Astrocyte of the spinal cord (primary cell): ENCODE measurements around the gene PRRC1.

Source experiments
- DNase-seq: peaks from one replicate; pipeline ENCODE4 v3.0.0; 2011; ENCODE audit warnings: low read depth, low spot score
- H3K4me3 ChIP-seq: 2 replicates; pipeline ENCODE4 v1.5.1; 2011; ENCODE audit warnings: low read depth, mild to moderate bottlenecking, low read length, moderate library complexity
- in situ Hi-C: cut with HindIII; loops from 2 replicates; pipeline ENCODE4 v1.10.0; 2017; ENCODE audit warnings: low sequenced_read_pairs
- TF ChIP-seq, protein P1 (sequence below): IDR thresholded peaks from 2 replicates; pipeline ENCODE4 v1.5.1; 2012; ENCODE audit warnings: low read depth, mild to moderate bottlenecking, low read length, inconsistent platforms

The PRRC1 gene

GRCh38 chr5:127556609-127557334 lies 39.3 kb downstream of the PRRC1 start:
- TF ChIP-seq, protein P1, sequence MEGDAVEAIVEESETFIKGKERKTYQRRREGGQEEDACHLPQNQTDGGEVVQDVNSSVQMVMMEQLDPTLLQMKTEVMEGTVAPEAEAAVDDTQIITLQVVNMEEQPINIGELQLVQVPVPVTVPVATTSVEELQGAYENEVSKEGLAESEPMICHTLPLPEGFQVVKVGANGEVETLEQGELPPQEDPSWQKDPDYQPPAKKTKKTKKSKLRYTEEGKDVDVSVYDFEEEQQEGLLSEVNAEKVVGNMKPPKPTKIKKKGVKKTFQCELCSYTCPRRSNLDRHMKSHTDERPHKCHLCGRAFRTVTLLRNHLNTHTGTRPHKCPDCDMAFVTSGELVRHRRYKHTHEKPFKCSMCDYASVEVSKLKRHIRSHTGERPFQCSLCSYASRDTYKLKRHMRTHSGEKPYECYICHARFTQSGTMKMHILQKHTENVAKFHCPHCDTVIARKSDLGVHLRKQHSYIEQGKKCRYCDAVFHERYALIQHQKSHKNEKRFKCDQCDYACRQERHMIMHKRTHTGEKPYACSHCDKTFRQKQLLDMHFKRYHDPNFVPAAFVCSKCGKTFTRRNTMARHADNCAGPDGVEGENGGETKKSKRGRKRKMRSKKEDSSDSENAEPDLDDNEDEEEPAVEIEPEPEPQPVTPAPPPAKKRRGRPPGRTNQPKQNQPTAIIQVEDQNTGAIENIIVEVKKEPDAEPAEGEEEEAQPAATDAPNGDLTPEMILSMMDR, result no peak
- in situ Hi-C loops, result no loop called here
- no peak overlapping the region for H3K4me3 ChIP-seq
- no peak for DNase-seq

- no peak for DNase-seq
- TF ChIP-seq, protein P1, result no peak
- H3K4me3 ChIP-seq, result no peak overlapping the region
- in situ Hi-C loops, result no loop called here
These were observed 40.8 kb downstream of the PRRC1 start for GRCh38 chr5:127558273-127558672.

- TF ChIP-seq, protein P1, result no peak
- in situ Hi-C loops, result no loop called here
- peak; percentile 55 for DNase-seq
- H3K4me3 ChIP-seq, result no peak overlapping the region
These were observed 43.8 kb downstream of the PRRC1 start for GRCh38 chr5:127561254-127561653.

DNA sequence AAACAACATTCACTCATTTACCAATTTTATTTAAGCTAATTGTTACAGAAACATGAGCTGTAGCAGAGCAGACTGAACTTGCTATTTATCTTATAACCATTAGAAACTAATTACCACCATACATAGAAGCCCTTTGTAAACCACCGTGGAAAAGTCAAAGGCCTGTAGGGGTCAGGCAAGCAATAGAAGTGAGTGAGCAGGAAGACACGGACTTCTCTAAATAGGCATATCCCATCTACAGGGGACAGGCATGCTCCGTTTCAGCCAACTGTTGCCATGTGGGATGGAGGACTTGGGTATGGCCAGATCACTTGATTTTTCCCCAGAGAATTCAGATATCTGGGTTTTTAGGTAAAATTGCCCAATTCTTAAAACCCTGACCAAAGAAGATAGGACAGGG lies 44.8 kb downstream of the PRRC1 start:
- in situ Hi-C loops, result no loop called here
- no peak for DNase-seq
- no peak overlapping the region for H3K4me3 ChIP-seq
- TF ChIP-seq, protein P1, result peak; percentile 17

GRCh38 chr5:127563136-127563535 lies 45.7 kb downstream of the PRRC1 start:
- TF ChIP-seq, protein P1, result no peak
- DNase-seq, result no peak
- in situ Hi-C loops, result no loop called here
- H3K4me3 ChIP-seq, result no peak overlapping the region

GRCh38 chr5:127564002-127564769 lies 46.7 kb downstream of the PRRC1 start:
- TF ChIP-seq, protein P1, result peak; percentile 60
- DNase-seq, result peak; percentile 56
- no peak overlapping the region for H3K4me3 ChIP-seq
- in situ Hi-C loops, result no loop called here
